K562 (cell line): ENCODE data around the gene KCNJ10. TPM values are rescaled to one million over a fixed set of nuclear protein-coding genes. Genes with fewer than 3 reads are reported as not detected.

ENCODE experiments used
- ATAC-seq: fragments of 200-7000 bp; cut with Tn5 transposase; 3 replicates; pipeline ENCODE4 v1.9.1; 2020; ENCODE audit warnings: moderate library complexity
- BruUV-seq: library from RNA; stranded (reverse); fragments of 400-500 nt; replicated peaks from 2 replicates; lab custom pipeline; 2021; lab: Mats Ljungman, UMichigan
- CTCF ChIA-PET: fragments of 300-600 bp; formaldehyde crosslinking; extraction: SDS; loops from one replicate; lab custom pipeline; 2021; ENCODE audit warnings: low intra/inter-chr PET ratio; lab: Yijun Ruan, JAX
- POLR2A ChIA-PET: fragments of 300-600, 350-650 bp; sonication (Branson Sonifier 250); formaldehyde crosslinking; extraction: SDS; loops from one replicate; lab custom pipeline; 2021; ENCODE audit warnings: antibody characterized with exemption, inconsistent platforms; lab: Yijun Ruan, JAX
- DNase-seq, 4 experiments: peaks; one replicate each; pipeline versions ENCODE4 v3.0.0 to v3.0.0-alpha.2; 2011 to 2018; ENCODE audit warnings: low spot score in 3 of 4, mixed read lengths in 3 of 4; ENCODE audit errors: extremely low read depth in 1 of 4
- FAIRE-seq: peaks from 2 replicates; lab custom pipeline; 2011; peaks lifted over from hg19 to GRCh38; lab: Jason Lieb, UNC
- H2AFZ ChIP-seq: 2 replicates; pipeline ENCODE4 v1.6.0; 2011; ENCODE audit warnings: low read depth, low read length, control low read depth, inconsistent platforms
- H3K27ac ChIP-seq: fragments of 200-600 bp; 3 replicates; pipeline ENCODE4 v1.8.0; 2011; ENCODE audit warnings: low read depth, mild to moderate bottlenecking, control low read depth, inconsistent platforms, low read length, moderate library complexity, mixed read lengths; ENCODE audit errors: extremely low read depth
- H3K27me3 ChIP-seq, 2 experiments: fragments of 300-600 bp in 1 of 2; 2 replicates in 1 of 2; 3 replicates in 1 of 2; pipeline versions ENCODE4 v1.6.0 to v1.8.0; 2011; ENCODE audit warnings: inconsistent platforms in 2 of 2, low read length in 2 of 2, mild to moderate bottlenecking in 1 of 2, mixed read lengths in 1 of 2, moderate library complexity in 1 of 2; ENCODE audit not compliant: control insufficient read depth in 2 of 2, insufficient read depth in 2 of 2
- H3K36me3 ChIP-seq: fragments of 300-600 bp; 3 replicates; pipeline ENCODE4 v1.8.0; 2011; ENCODE audit warnings: mild to moderate bottlenecking, low read length, inconsistent platforms; ENCODE audit not compliant: control insufficient read depth, insufficient read depth
- H3K4me1 ChIP-seq, 2 experiments: fragments of 200-600 bp in 1 of 2; replicated peaks in 1 of 2; 2 replicates in 1 of 2; 3 replicates in 1 of 2; pipeline versions ENCODE4 v1.5.1 to v1.8.0; 2011; ENCODE audit warnings: inconsistent platforms in 2 of 2, low read length in 2 of 2, mild to moderate bottlenecking in 1 of 2, mixed read lengths in 1 of 2, moderate library complexity in 1 of 2; ENCODE audit not compliant: control insufficient read depth in 2 of 2, insufficient read depth in 2 of 2
- H3K4me2 ChIP-seq: 2 replicates; pipeline ENCODE4 v1.6.1; 2011; ENCODE audit warnings: low read length, control low read depth, inconsistent platforms, mixed read lengths; ENCODE audit not compliant: insufficient read depth
- H3K4me3 ChIP-seq: fragments of 200-600 bp; sonication (generic), shearing (Covaris generic); 2 replicates; pipeline ENCODE4 v1.5.1; 2016; ENCODE audit warnings: control low read depth, inconsistent platforms
- H3K79me2 ChIP-seq: fragments of 200-600 bp; 3 replicates; pipeline ENCODE4 v1.8.0; 2011; ENCODE audit warnings: low read length, inconsistent platforms; ENCODE audit not compliant: control insufficient read depth, insufficient read depth
- H3K9ac ChIP-seq, 2 experiments: 2 replicates each; pipeline versions ENCODE4 v1.6.0 to v1.6.1; 2011; ENCODE audit warnings: low read depth in 2 of 2, low read length in 2 of 2, control low read depth in 1 of 2, inconsistent platforms in 1 of 2, mild to moderate bottlenecking in 1 of 2, mixed read lengths in 1 of 2; ENCODE audit not compliant: insufficient read depth in 1 of 2
- H3K9me1 ChIP-seq: one replicate; pipeline ENCODE4 v1.6.0; 2011; ENCODE audit warnings: inconsistent platforms, mild to moderate bottlenecking, low read length, moderate library complexity; ENCODE audit not compliant: control insufficient read depth, insufficient read depth
- H3K9me3 ChIP-seq: replicated peaks from 2 replicates; pipeline ENCODE4 v1.5.1; 2011; ENCODE audit warnings: low read depth, low read length, inconsistent platforms; ENCODE audit not compliant: control insufficient read depth, insufficient read depth
- H4K20me1 ChIP-seq: replicated peaks from 2 replicates; pipeline ENCODE4 v1.6.1; 2011; ENCODE audit warnings: low read length, inconsistent platforms, mixed read lengths; ENCODE audit not compliant: control insufficient read depth, insufficient read depth
- GTF2B ChIP-seq: IDR thresholded peaks from 2 replicates; pipeline ENCODE4 v1.6.1; 2011; ENCODE audit not compliant: insufficient read length; ENCODE audit errors: extremely low read depth
- LARP7 ChIP-seq: fragments of 450-650 bp; IDR thresholded peaks from 2 replicates; pipeline ENCODE4 v1.6.1; 2016
- MEIS2 ChIP-seq: fragments of 450-650 bp; IDR thresholded peaks from 2 replicates; pipeline ENCODE4 v1.6.1; 2014; ENCODE audit warnings: mild to moderate bottlenecking; ENCODE audit not compliant: partially characterized antibody
- PHB2 ChIP-seq: fragments of 450-650 bp; IDR thresholded peaks from 2 replicates; pipeline ENCODE4 v1.6.1; 2017; ENCODE audit warnings: low read depth
- TSHZ1 ChIP-seq: fragments of 250-450 bp; sonication (Bioruptor Pico); IDR thresholded peaks from 2 replicates; pipeline ENCODE4 v1.4.0; 2020; ENCODE audit warnings: mild to moderate bottlenecking, moderate library complexity
- ZNF3 ChIP-seq: fragments of 250-450 bp; sonication (Bioruptor Pico); IDR thresholded peaks from 2 replicates; pipeline ENCODE4 v1.5.0; 2021; ENCODE audit warnings: mild to moderate bottlenecking, moderate library complexity
- WGBS: fragments of 100-300 bp; shearing (Covaris generic); methylation state at CpG from one replicate; pipeline ENCODE4 v1.1.6; 2016; ENCODE audit warnings: low coverage, mixed read lengths; ENCODE audit not compliant: insufficient coverage; ENCODE audit errors: missing lambda C conversion rate; 5-methylcytosine and 5-hydroxymethylcytosine counted together
- in situ Hi-C: fragments of 300-500 bp; cut with MboI; formaldehyde crosslinking; loops from 4 replicates; pipeline ENCODE4 v1.15.0; 2018; ENCODE audit warnings: inconsistent platforms, mixed read lengths
- intact Hi-C: fragments of 100-400 bp; cut with micrococcal nuclease; formaldehyde crosslinking; loops from 2 replicates; pipeline ENCODE4 v1.14.2; 2022
- polyA plus RNA-seq, 8 experiments: library from polyadenylated mRNA; depleted of rRNA in 4 of 8; stranded (reverse) in 5 of 8; unstranded in 3 of 8; fragments of >200 nt; fragmentation: Nextera tagmentation in 2 of 8; fragmentation: Illumina TruSeq in 1 of 8; extraction: Ambion mirVana in 2 of 8; extraction: Trizol in 1 of 8; gene quantifications; 2 replicates each; pipeline versions ENCODE4 v1.2.1 to v1.2.3, GENCODE V29; 2011 to 2014; ENCODE audit warnings: inconsistent platforms in 1 of 8, missing spikeins in 1 of 8
- total RNA-seq, 7 experiments: library from RNA; depleted of rRNA in 6 of 7; stranded (reverse); fragments of >200 nt in 6 of 7; fragmentation: Illumina TruSeq in 2 of 7; extraction: Trizol in 2 of 7; gene quantifications; 2 replicates each; pipeline versions ENCODE4 v1.2.1 to v1.2.3, GENCODE V29; 2011 to 2021; ENCODE audit warnings: low replicate concordance in 1 of 7
- TF ChIP-seq, protein P1 (sequence below), 2 experiments: fragments of 250-450 bp in 1 of 2; fragments of 450-650 bp in 1 of 2; sonication (Bioruptor Pico) in 1 of 2; IDR thresholded peaks; 2 replicates each; pipeline versions ENCODE4 v1.6.1 to v1.8.0; 2016 to 2021; ENCODE audit warnings: mild to moderate bottlenecking in 2 of 2, moderate library complexity in 2 of 2, missing compliant biosample characterization in 1 of 2, missing genetic modification characterization in 1 of 2

Gene KCNJ10
- total and polyA plus RNA-seq, 9 of the 15 experiments (the other 6 are each of a cell fraction or from before 2014, with no cell fraction given), result 0.06 to 0.11 TPM; not detected in 7

DNA sequence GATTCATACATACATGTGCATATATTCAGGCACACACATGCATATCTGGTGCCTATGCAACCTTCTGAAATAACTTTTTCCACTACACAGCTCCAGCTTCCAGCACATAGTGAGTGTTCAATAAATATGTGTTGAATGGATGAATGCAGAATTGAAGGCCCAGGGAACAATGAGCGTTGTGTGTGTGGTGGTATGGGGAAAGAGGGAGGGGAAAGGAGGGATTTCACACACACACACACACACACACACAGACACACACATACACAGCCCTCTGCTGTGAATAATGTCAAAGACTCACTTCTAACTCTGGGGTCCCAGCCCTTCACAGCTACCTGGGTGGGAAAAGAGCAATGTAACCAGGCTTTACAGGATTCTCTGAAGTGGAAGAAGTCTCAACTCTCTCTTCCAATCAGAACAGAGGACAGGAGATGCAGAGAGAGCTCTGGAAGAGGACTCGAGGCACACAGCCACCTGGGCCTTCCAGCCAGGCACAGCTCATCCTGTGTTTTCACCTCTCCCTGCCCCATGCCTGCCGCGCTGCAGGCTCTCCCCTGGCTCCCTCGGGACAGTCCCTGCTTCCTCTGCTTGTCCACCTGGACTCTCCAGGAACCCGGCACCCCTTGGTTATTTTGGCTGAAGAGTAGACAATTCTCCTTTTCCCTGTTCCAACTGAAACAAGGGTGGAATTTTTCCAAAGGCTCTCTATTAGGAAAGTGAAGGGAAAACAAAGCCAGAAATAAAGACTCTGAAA, 33.9 kb upstream of the KCNJ10 start:
- no peaks in the 10 kb centered on the region for H3K79me2 ChIP-seq
- H3K27me3 ChIP-seq, result 0 out of 5 replicates have a peak, but pooled peaks cover 0 to 4% of the 10 kb centered on the region in 2 experiments
- H3K4me3 ChIP-seq, result no peak overlapping the region
- ATAC-seq, result no peak
- peaks cover 16 to 18% of the 10 kb centered on the region in 2 experiments; a peak in 4 of 5 replicates for H3K4me1 ChIP-seq
- POLR2A ChIA-PET, result interaction anchor here (0.6 to 1.1 kb wide), 4 partner anchors 17 to 149 kb away, joined by 3 to 4 read pairs (median 4); partner anchors contain the start of gene KCNJ10
- no peaks in the 10 kb centered on the region for H4K20me1 ChIP-seq
- no TSS peak for BruUV-seq
- no peak overlapping the region for H2AFZ ChIP-seq
- H3K27ac ChIP-seq, result no peak overlapping the region
- intact Hi-C loops, result no loop called here
- FAIRE-seq, result no peak
- H3K9me3 ChIP-seq, result no peaks in the 10 kb centered on the region
- peak overlapping the region in 1 of 2 experiments; percentile 66; a peak in 1 of 4 replicates for H3K9ac ChIP-seq
- WGBS, result 13% methylated on average over 6 of the region's 6 CpGs
- no peak for DNase-seq
- no peaks in the 10 kb centered on the region for H3K36me3 ChIP-seq
- H3K9me1 ChIP-seq, result no peaks in the 10 kb centered on the region
- no peak for TF ChIP-seq ZNF3 (CRISPR knock-in tag)
- TF ChIP-seq, protein P1, sequence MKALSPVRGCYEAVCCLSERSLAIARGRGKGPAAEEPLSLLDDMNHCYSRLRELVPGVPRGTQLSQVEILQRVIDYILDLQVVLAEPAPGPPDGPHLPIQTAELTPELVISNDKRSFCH (CRISPR knock-in tag; IDR thresholded peaks at IDR 0.05), result no peak
- TF ChIP-seq, protein P1 (tag; IDR thresholded peaks at IDR 0.05), result no peak
- TF ChIP-seq LARP7, result no peak
- no peak for TF ChIP-seq PHB2
- TF ChIP-seq TSHZ1 (CRISPR knock-in tag), result no peak
- TF ChIP-seq GTF2B, result no peak
- no peak for TF ChIP-seq MEIS2
- TF ChIP-seq, all 486 proteins: peak for 0
- CTCF ChIA-PET, result no interaction called here
- H3K4me2 ChIP-seq, result no peak overlapping the region
- in situ Hi-C loops, result loop anchor here (10.0 kb wide), 1 partner anchor 271 kb away; no protein-coding TSS in a partner anchor
